ENCODE data around the gene COL4A2. TPM values are rescaled to one million over a fixed set of nuclear protein-coding genes. Genes with fewer than 3 reads are reported as not detected.
A peak's percentile ranks its signal among the peaks of the same experiment; 100 is the strongest.

Gene COL4A2
- total and polyA plus RNA-seq, 2 donors (not counting 1 experiment from before 2014, with no cell fraction given), result 0.17 TPM; not detected in 1

DNA sequence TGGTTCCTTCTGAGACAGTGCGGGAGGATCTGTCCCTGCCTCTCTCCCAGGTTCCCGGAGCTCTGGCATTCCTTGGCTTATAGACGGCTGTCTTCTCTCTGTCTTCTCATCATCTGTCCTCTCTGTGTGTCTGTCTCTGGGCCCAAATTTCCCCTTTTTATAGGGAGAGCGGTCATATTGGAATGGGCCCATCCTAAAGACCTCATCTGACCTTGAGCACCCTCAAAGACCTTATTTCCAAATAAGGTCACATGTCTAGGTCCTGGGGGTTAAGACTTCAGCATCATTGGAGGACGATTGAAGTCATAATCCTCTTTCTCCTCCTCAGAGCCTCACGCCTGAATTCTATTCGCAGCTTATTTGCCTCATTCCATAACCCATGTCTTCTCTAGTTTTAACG is 156.1 kb downstream of the COL4A2 start:
- ATAC-seq (ENCODE audit: low read depth), result no peak
- ChIA-PET POLR2A (no interaction called here), CTCF (interaction anchor here (1.2 kb wide), 1 partner anchor 10 kb away, joined by 4 read pairs; no protein-coding TSS in a partner anchor)
- Histone ChIP-seq H3K9me3 (ENCODE audit: control extremely low read depth in 1 of 3, control insufficient read depth in 2 of 3, insufficient read depth in 1 of 3, low read length in 2 of 3) (no peaks in the 10 kb centered on the region), H3K4me1 (ENCODE audit: control insufficient read depth in 2 of 2, insufficient read depth in 2 of 2, low read length in 2 of 2) (peaks cover 23 to 25% of the 10 kb centered on the region in 2 donors), H2AFZ (ENCODE audit: insufficient read depth, low read depth, low read length, poor library complexity, severe bottlenecking) (no peak overlapping the region), H3K4me3 (ENCODE audit: control extremely low read depth in 1 of 5, extremely low read depth in 1 of 5, insufficient read depth in 1 of 5, low read depth in 2 of 5, low read length in 4 of 5) (no peak overlapping the region), H3K79me2 (ENCODE audit: control insufficient read depth, insufficient read depth, low read length) (no peaks in the 10 kb centered on the region), H3K27me3 (replicated peaks in 1 of 4; ENCODE audit: control extremely low read depth in 1 of 4, control insufficient read depth in 3 of 4, insufficient read depth in 4 of 4, low read length in 3 of 4) (no peaks in the 10 kb centered on the region), H4K20me1 (ENCODE audit: control insufficient read depth, insufficient read depth, low read length, poor library complexity, severe bottlenecking) (no peaks in the 10 kb centered on the region), H3K4me2 (replicated peaks; ENCODE audit: low read depth, low read length, poor library complexity, severe bottlenecking) (no peak overlapping the region), H3K36me3 (replicated peaks in 1 of 2; ENCODE audit: control extremely low read depth in 1 of 2, control insufficient read depth in 1 of 2, extremely low read depth in 1 of 2, insufficient read depth in 2 of 2, low read length in 1 of 2) (no peaks in the 10 kb centered on the region), H3K27ac (ENCODE audit: low read length in 2 of 2) (no peak overlapping the region), H3K9ac (ENCODE audit: low read length) (no peak overlapping the region)
- Mint-ChIP-seq H3K27ac (no peak overlapping the region), H3K4me3 (no peak overlapping the region), H3K9me3 (ENCODE audit: insufficient read depth) (no peaks in the 10 kb centered on the region), H3K4me1 (peaks cover 47% of the 10 kb centered on the region), H3K27me3 (no peaks in the 10 kb centered on the region)
- intact Hi-C loops (cut with micrococcal nuclease), result no loop called here
- DNase-seq, result no peak
- no peak for TF ChIP-seq EZH2 (IDR thresholded peaks at IDR 0.05; ENCODE audit: borderline replicate concordance, insufficient read depth, low read depth, low read length, poor library complexity, severe bottlenecking)
- TF ChIP-seq CTCF (IDR thresholded peaks at IDR 0.05), result no peak
- 95% methylated on average over 6 of the region's 8 CpGs for WGBS (ENCODE audit: insufficient coverage)

DNA sequence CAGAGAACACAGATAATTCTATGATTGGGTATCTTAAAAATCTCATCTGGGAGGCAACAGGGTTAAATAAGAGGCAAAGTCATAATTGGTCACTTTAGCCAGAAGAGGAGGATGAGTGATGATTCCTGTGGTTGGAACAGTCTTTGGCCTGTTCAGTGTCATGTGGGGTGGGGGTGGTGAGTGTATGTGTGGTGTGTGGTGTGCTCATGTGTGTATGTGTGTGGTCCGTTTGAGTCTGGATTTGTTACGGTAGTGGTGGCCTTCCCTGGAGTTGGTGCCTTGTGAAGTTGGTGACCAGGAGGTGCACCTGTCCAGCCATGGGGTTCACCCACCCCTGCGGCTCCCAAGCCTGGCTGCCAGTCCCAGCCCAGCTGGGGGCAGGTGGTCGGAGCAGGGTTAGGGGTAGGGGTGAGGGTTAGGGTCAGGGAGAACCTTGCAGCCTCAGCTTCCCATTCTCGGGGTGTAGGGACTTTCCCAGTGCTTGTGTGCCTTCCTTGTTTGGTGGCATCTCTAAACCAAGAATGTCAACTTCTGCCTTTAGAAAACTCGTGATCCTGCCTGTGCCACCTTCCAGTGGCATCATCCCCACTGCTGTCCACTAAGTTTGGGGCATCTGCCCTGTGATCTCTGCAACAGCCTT is 156.9 kb downstream of the COL4A2 start:
- H3K4me1 ChIP-seq (ENCODE audit: control insufficient read depth in 2 of 2, insufficient read depth in 2 of 2, low read length in 2 of 2), result peaks cover 22 to 23% of the 10 kb centered on the region in 2 donors
- intact Hi-C loops (cut with micrococcal nuclease), result no loop called here
- CTCF ChIA-PET, result interaction anchor here (1.3 to 3.3 kb wide), 2 partner anchors 9 to 181 kb away, joined by 4 to 26 read pairs; no protein-coding TSS in a partner anchor
- no peak overlapping the region for H3K9ac ChIP-seq (ENCODE audit: low read length)
- H2AFZ ChIP-seq (ENCODE audit: insufficient read depth, low read depth, low read length, poor library complexity, severe bottlenecking), result no peak overlapping the region
- no peak overlapping the region for H3K4me3 ChIP-seq (ENCODE audit: control extremely low read depth in 1 of 5, extremely low read depth in 1 of 5, insufficient read depth in 1 of 5, low read depth in 2 of 5, low read length in 4 of 5)
- no peaks in the 10 kb centered on the region for H3K36me3 ChIP-seq (replicated peaks in 1 of 2; ENCODE audit: control extremely low read depth in 1 of 2, control insufficient read depth in 1 of 2, extremely low read depth in 1 of 2, insufficient read depth in 2 of 2, low read length in 1 of 2)
- ATAC-seq (ENCODE audit: low read depth) (peak; percentile 71), DNase-seq (peak; percentile 70)
- no peaks in the 10 kb centered on the region for H4K20me1 ChIP-seq (ENCODE audit: control insufficient read depth, insufficient read depth, low read length, poor library complexity, severe bottlenecking)
- TF ChIP-seq CTCF (IDR thresholded peaks at IDR 0.05), result no peak
- no peak for TF ChIP-seq EZH2 (IDR thresholded peaks at IDR 0.05; ENCODE audit: borderline replicate concordance, insufficient read depth, low read depth, low read length, poor library complexity, severe bottlenecking)
- peak overlapping the region; percentile 56 for H3K4me2 ChIP-seq (replicated peaks; ENCODE audit: low read depth, low read length, poor library complexity, severe bottlenecking)
- 23% methylated on average over 6 of the region's 6 CpGs for WGBS (ENCODE audit: insufficient coverage)
- peak overlapping the region in 1 of 2 donors; percentile 47 for H3K27ac ChIP-seq (ENCODE audit: low read length in 2 of 2)
- POLR2A ChIA-PET, result interaction anchor here (0.6 kb wide), 3 partner anchors 51 to 242 kb away, joined by 3 to 4 read pairs (median 3); partner anchors contain the start of gene CARS2
- H3K4me1 Mint-ChIP-seq, result peaks cover 42% of the 10 kb centered on the region
- H3K27me3 Mint-ChIP-seq, result no peaks in the 10 kb centered on the region
- H3K27me3 ChIP-seq (replicated peaks in 1 of 4; ENCODE audit: control extremely low read depth in 1 of 4, control insufficient read depth in 3 of 4, insufficient read depth in 4 of 4, low read length in 3 of 4), result no peaks in the 10 kb centered on the region
- H3K27ac Mint-ChIP-seq, result peak overlapping the region; percentile 80
- H3K79me2 ChIP-seq (ENCODE audit: control insufficient read depth, insufficient read depth, low read length), result no peaks in the 10 kb centered on the region
- H3K9me3 ChIP-seq (ENCODE audit: control extremely low read depth in 1 of 3, control insufficient read depth in 2 of 3, insufficient read depth in 1 of 3, low read length in 2 of 3), result no peaks in the 10 kb centered on the region
- peak overlapping the region; percentile 62 for H3K4me3 Mint-ChIP-seq
- H3K9me3 Mint-ChIP-seq (ENCODE audit: insufficient read depth), result no peaks in the 10 kb centered on the region

All from B cell (primary cell).